ENCODE measurements around the gene TAF8.

Gene TAF8

GRCh38 chr6:42093582-42094329 is 43.4 kb downstream of the TAF8 start:
- no peaks in the 10 kb centered on the region for H3K9me2 ChIP-seq (ENCODE audit: low read depth, low read length)
- no peak overlapping the region for H2AFZ ChIP-seq (ENCODE audit: low read length)
- H3K4me3 ChIP-seq (ENCODE audit: low read depth, low read length, poor library complexity, severe bottlenecking) = no peak overlapping the region
- H4K20me1 ChIP-seq (ENCODE audit: insufficient read depth, low read length) = no peaks in the 10 kb centered on the region
- H3K27ac ChIP-seq (ENCODE audit: low read depth, low read length, poor library complexity, severe bottlenecking) = no peak overlapping the region
- H3K79me2 ChIP-seq (ENCODE audit: insufficient read depth, low read length) = no peaks in the 10 kb centered on the region
- H3K9me3 ChIP-seq (ENCODE audit: low read length) = no peaks in the 10 kb centered on the region
- H3K4me1 ChIP-seq (ENCODE audit: insufficient read depth, low read length, severe bottlenecking) = no peaks in the 10 kb centered on the region
- H3K9ac ChIP-seq (ENCODE audit: low read length) = no peak overlapping the region
- H3F3A ChIP-seq (ENCODE audit: insufficient read depth, low read length) = no peaks in the 10 kb centered on the region
- H3K4me2 ChIP-seq (ENCODE audit: low read length) = no peak overlapping the region
- no peaks in the 10 kb centered on the region for H3K36me3 ChIP-seq (ENCODE audit: insufficient read depth, low read length)
- TF ChIP-seq CTCF (IDR thresholded peaks at IDR 0.05; ENCODE audit: low read length) = no peak
- no peak for TF ChIP-seq EZH2 (IDR thresholded peaks at IDR 0.05; ENCODE audit: borderline replicate concordance, low read length)
- H3K27me3 ChIP-seq (ENCODE audit: insufficient read depth, low read length) = no peaks in the 10 kb centered on the region

GRCh38 chr6:42095094-42095493 is 44.8 kb downstream of the TAF8 start:
- Histone ChIP-seq H3K36me3 (ENCODE audit: insufficient read depth, low read length) (no peaks in the 10 kb centered on the region), H3K9me3 (ENCODE audit: low read length) (no peaks in the 10 kb centered on the region), H4K20me1 (ENCODE audit: insufficient read depth, low read length) (no peaks in the 10 kb centered on the region), H3K9ac (ENCODE audit: low read length) (no peak overlapping the region), H3F3A (ENCODE audit: insufficient read depth, low read length) (no peaks in the 10 kb centered on the region), H3K4me2 (ENCODE audit: low read length) (no peak overlapping the region), H3K4me3 (ENCODE audit: low read depth, low read length, poor library complexity, severe bottlenecking) (no peak overlapping the region), H3K79me2 (ENCODE audit: insufficient read depth, low read length) (no peaks in the 10 kb centered on the region), H3K27ac (ENCODE audit: low read depth, low read length, poor library complexity, severe bottlenecking) (no peak overlapping the region), H2AFZ (ENCODE audit: low read length) (no peak overlapping the region), H3K27me3 (ENCODE audit: insufficient read depth, low read length) (no peaks in the 10 kb centered on the region), H3K4me1 (ENCODE audit: insufficient read depth, low read length, severe bottlenecking) (no peaks in the 10 kb centered on the region), H3K9me2 (ENCODE audit: low read depth, low read length) (no peaks in the 10 kb centered on the region)
- TF ChIP-seq CTCF (IDR thresholded peaks at IDR 0.05; ENCODE audit: low read length) (no peak), EZH2 (IDR thresholded peaks at IDR 0.05; ENCODE audit: borderline replicate concordance, low read length) (no peak)

- Histone ChIP-seq H3K27me3 (ENCODE audit: insufficient read depth, low read length) (no peaks in the 10 kb centered on the region), H2AFZ (ENCODE audit: low read length) (no peak overlapping the region), H3K9ac (ENCODE audit: low read length) (no peak overlapping the region), H3K9me2 (ENCODE audit: low read depth, low read length) (no peaks in the 10 kb centered on the region), H3K27ac (ENCODE audit: low read depth, low read length, poor library complexity, severe bottlenecking) (no peak overlapping the region), H3F3A (ENCODE audit: insufficient read depth, low read length) (no peaks in the 10 kb centered on the region), H3K4me1 (ENCODE audit: insufficient read depth, low read length, severe bottlenecking) (no peaks in the 10 kb centered on the region), H3K79me2 (ENCODE audit: insufficient read depth, low read length) (no peaks in the 10 kb centered on the region), H3K9me3 (ENCODE audit: low read length) (no peaks in the 10 kb centered on the region), H3K36me3 (ENCODE audit: insufficient read depth, low read length) (no peaks in the 10 kb centered on the region), H3K4me2 (ENCODE audit: low read length) (no peak overlapping the region), H4K20me1 (ENCODE audit: insufficient read depth, low read length) (no peaks in the 10 kb centered on the region), H3K4me3 (ENCODE audit: low read depth, low read length, poor library complexity, severe bottlenecking) (no peak overlapping the region)
- TF ChIP-seq EZH2 (IDR thresholded peaks at IDR 0.05; ENCODE audit: borderline replicate concordance, low read length) (no peak), CTCF (IDR thresholded peaks at IDR 0.05; ENCODE audit: low read length) (no peak; the same call in 1 of the 2 replicates)
Observed at GRCh38 chr6:42095776-42096541, 45.6 kb downstream of the TAF8 start.

Data from OCI-LY1 (cell line).